ENCODE data around the gene UNC5C.

GRCh38 chr4:95367824-95368223, 180.9 kb downstream of the UNC5C start:
- TF ChIP-seq CTCF (IDR thresholded peaks at IDR 0.05) (no peak), POLR2A (IDR thresholded peaks at IDR 0.05) (no peak), EP300 (IDR thresholded peaks at IDR 0.05) (no peak), POLR2AphosphoS5 (IDR thresholded peaks at IDR 0.05) (no peak)
